OCI-LY3 (cell line): ENCODE measurements around the gene ERC2.

Experiments
- EZH2phosphoT487 ChIP-seq: fragments of 200-600 bp; shearing (Covaris generic); IDR thresholded peaks from 2 replicates; pipeline ENCODE4 v1.6.1; 2018; ENCODE audit warnings: antibody characterized with exemption, mixed run types, low read depth
- TF ChIP-seq, protein P1 (sequence below): fragments of 200-600, 300-600 bp; sonication (generic); IDR thresholded peaks from 2 replicates; pipeline ENCODE4 v1.5.1; 2014; ENCODE audit warnings: antibody characterized with exemption, low read length, low read depth

DNA sequence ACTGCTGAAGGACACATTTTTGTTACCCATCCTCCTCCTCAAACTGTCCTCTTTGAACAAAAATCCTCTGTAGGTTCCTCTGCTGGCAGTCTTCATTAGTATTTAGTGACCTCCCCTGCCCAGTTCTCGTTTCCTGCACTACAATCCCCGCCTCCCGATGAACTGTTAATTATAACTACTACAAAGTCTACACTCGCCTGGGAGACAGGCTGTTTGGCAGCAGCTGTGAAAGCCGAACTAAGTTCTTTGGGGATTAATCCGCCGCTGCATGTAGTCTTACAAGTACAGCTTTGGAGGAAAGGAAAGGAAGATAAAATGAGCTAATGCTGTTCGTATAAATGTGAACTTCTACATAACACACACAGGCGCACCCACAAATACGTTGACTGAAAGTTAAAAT, 821.2 kb downstream of the ERC2 start:
- TF ChIP-seq, protein P1, sequence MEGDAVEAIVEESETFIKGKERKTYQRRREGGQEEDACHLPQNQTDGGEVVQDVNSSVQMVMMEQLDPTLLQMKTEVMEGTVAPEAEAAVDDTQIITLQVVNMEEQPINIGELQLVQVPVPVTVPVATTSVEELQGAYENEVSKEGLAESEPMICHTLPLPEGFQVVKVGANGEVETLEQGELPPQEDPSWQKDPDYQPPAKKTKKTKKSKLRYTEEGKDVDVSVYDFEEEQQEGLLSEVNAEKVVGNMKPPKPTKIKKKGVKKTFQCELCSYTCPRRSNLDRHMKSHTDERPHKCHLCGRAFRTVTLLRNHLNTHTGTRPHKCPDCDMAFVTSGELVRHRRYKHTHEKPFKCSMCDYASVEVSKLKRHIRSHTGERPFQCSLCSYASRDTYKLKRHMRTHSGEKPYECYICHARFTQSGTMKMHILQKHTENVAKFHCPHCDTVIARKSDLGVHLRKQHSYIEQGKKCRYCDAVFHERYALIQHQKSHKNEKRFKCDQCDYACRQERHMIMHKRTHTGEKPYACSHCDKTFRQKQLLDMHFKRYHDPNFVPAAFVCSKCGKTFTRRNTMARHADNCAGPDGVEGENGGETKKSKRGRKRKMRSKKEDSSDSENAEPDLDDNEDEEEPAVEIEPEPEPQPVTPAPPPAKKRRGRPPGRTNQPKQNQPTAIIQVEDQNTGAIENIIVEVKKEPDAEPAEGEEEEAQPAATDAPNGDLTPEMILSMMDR, result no peak
- no peak for TF ChIP-seq EZH2phosphoT487
